ENCODE results near the gene ALKBH4.

DNA sequence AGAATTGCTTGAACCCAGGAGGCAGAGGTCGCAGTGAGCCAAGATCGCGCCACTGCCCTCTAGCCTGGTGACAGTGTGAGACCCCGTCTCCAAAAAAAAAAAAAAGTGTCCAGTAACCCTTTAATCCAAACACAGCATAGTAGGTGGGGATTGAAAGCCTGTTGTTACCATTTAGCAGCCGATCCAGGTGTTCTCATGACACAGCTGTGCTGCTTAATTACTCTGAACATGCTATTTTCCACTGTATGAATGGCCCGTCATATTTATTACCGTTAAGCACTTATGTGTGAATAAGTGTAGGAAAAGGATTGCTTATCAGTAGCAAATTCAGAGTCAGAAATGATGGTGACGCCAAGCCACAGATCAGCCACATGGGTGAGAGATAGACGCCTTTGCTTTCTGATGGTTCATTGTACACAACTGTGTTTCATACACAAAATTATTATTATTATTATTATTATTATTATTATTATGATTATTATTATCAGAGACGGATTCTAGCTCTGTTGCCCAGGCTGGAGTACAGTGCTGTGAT lies 42.9 kb downstream of the ALKBH4 start:
- TF ChIP-seq, protein P1, sequence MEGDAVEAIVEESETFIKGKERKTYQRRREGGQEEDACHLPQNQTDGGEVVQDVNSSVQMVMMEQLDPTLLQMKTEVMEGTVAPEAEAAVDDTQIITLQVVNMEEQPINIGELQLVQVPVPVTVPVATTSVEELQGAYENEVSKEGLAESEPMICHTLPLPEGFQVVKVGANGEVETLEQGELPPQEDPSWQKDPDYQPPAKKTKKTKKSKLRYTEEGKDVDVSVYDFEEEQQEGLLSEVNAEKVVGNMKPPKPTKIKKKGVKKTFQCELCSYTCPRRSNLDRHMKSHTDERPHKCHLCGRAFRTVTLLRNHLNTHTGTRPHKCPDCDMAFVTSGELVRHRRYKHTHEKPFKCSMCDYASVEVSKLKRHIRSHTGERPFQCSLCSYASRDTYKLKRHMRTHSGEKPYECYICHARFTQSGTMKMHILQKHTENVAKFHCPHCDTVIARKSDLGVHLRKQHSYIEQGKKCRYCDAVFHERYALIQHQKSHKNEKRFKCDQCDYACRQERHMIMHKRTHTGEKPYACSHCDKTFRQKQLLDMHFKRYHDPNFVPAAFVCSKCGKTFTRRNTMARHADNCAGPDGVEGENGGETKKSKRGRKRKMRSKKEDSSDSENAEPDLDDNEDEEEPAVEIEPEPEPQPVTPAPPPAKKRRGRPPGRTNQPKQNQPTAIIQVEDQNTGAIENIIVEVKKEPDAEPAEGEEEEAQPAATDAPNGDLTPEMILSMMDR (IDR thresholded peaks at IDR 0.05; ENCODE audit: extremely low read depth in 1 of 2, insufficient read depth in 1 of 2, low read depth in 1 of 2, low read length in 2 of 2): no peak
- no peak for TF ChIP-seq POLR2A (IDR thresholded peaks at IDR 0.05; ENCODE audit: low read depth, low read length)

Data from endothelial cell of umbilical vein (primary cell).